HK-2 (cell line): ENCODE results near the gene ANKRD60.

Source experiments
- DNase-seq: peaks from one replicate; pipeline ENCODE4 v3.0.0-alpha.2; 2018; ENCODE audit not compliant: unreplicated experiment

The ANKRD60 gene

GRCh38 chr20:58228484-58229197 lies at the start of gene ANKRD60:
Gene ANKRD60, minus strand, starts transcription at chr20:58228653. Its CDS starts 0 bp downstream, at chr20:58228653.
- DNase-seq, result no peak

GRCh38 chr20:58277578-58278472 lies 49.4 kb upstream of the ANKRD60 start:
- DNase-seq, result no peak

GRCh38 chr20:58277107-58277506 lies 48.7 kb upstream of the ANKRD60 start:
- DNase-seq, result no peak

- no peak for DNase-seq
Observed at GRCh38 chr20:58274384-58274783, 45.9 kb upstream of the ANKRD60 start.

GRCh38 chr20:58271606-58272351 lies 43.3 kb upstream of the ANKRD60 start:
- DNase-seq, result no peak

GRCh38 chr20:58268936-58269619 lies 40.6 kb upstream of the ANKRD60 start:
- no peak for DNase-seq

GRCh38 chr20:58268421-58268821 lies 40.0 kb upstream of the ANKRD60 start:
- no peak for DNase-seq

GRCh38 chr20:58267389-58268215 lies 39.1 kb upstream of the ANKRD60 start:
- DNase-seq, result no peak

- no peak for DNase-seq
Observed at GRCh38 chr20:58264271-58264670, 35.8 kb upstream of the ANKRD60 start.

- DNase-seq, result no peak
Observed at GRCh38 chr20:58261660-58262059, 33.2 kb upstream of the ANKRD60 start.

GRCh38 chr20:58260006-58260405 lies 31.6 kb upstream of the ANKRD60 start:
- DNase-seq, result no peak

GRCh38 chr20:58256842-58257241 lies 28.4 kb upstream of the ANKRD60 start:
- no peak for DNase-seq

- DNase-seq, result no peak
Observed at GRCh38 chr20:58256307-58256706, 27.9 kb upstream of the ANKRD60 start.

GRCh38 chr20:58254890-58255289 lies 26.4 kb upstream of the ANKRD60 start:
- no peak for DNase-seq

GRCh38 chr20:58251979-58252591 lies 23.6 kb upstream of the ANKRD60 start:
- DNase-seq, result no peak

GRCh38 chr20:58251348-58251978 lies 23.0 kb upstream of the ANKRD60 start:
- no peak for DNase-seq

- no peak for DNase-seq
Observed at GRCh38 chr20:58246346-58246745, 17.9 kb upstream of the ANKRD60 start.

- no peak for DNase-seq
Observed at GRCh38 chr20:58245931-58246330, 17.5 kb upstream of the ANKRD60 start.

GRCh38 chr20:58245181-58245891 lies 16.9 kb upstream of the ANKRD60 start:
- DNase-seq, result no peak
